Kidney (tissue), 14 donors: ENCODE data around the gene UROS. TPM values are rescaled to one million over a fixed set of nuclear protein-coding genes. Genes with fewer than 3 reads are reported as not detected.

Experiments used
- DNase-seq, 5 donors: peaks; one replicate each; pipeline ENCODE4 v3.0.0-alpha.2; 2013 to 2020
- FAIRE-seq: peaks from 2 replicates; lab custom pipeline; 2012; peaks lifted over from hg19 to GRCh38; lab: Jason Lieb, UNC
- H3K27ac ChIP-seq, 2 donors: one replicate each; pipeline ENCODE4 v1.7.0; 2013; ENCODE audit warnings: low read depth in 2 of 2, low read length in 2 of 2, inconsistent platforms in 1 of 2
- H3K27me3 ChIP-seq: one replicate; pipeline ENCODE4 v1.7.1; 2013; ENCODE audit warnings: low read length, inconsistent platforms; ENCODE audit not compliant: control insufficient read depth, insufficient read depth
- H3K36me3 ChIP-seq, 3 donors: one replicate each; pipeline versions ENCODE4 v1.7.0 to v1.7.1; 2013; ENCODE audit warnings: low read length in 3 of 3, control low read depth in 1 of 3, inconsistent platforms in 1 of 3; ENCODE audit not compliant: insufficient read depth in 3 of 3, control insufficient read depth in 2 of 3
- H3K4me1 ChIP-seq, 3 donors: one replicate each; pipeline versions ENCODE4 v1.7.0 to v1.7.1; 2013; ENCODE audit warnings: low read length in 3 of 3, inconsistent platforms in 1 of 3, low read depth in 1 of 3; ENCODE audit not compliant: control insufficient read depth in 2 of 3, insufficient read depth in 2 of 3
- H3K4me3 ChIP-seq, 3 donors: one replicate each; pipeline versions ENCODE4 v1.7.0 to v1.8.1; 2013; ENCODE audit warnings: low read length in 3 of 3, control low read depth in 1 of 3, inconsistent platforms in 1 of 3
- H3K9ac ChIP-seq, 3 donors: one replicate each; pipeline versions ENCODE4 v1.7.0 to v1.7.1; 2013; ENCODE audit warnings: low read length in 3 of 3, control low read depth in 1 of 3, inconsistent platforms in 1 of 3
- H3K9me3 ChIP-seq, 3 donors: one replicate each; pipeline versions ENCODE4 v1.7.0 to v1.7.1; 2013; ENCODE audit warnings: low read length in 3 of 3, control low read depth in 1 of 3, inconsistent platforms in 1 of 3; ENCODE audit not compliant: control insufficient read depth in 2 of 3, insufficient read depth in 1 of 3
- CTCF ChIP-seq: IDR thresholded peaks from 3 replicates; pipeline ENCODE4 v1.5.1; 2012; ENCODE audit warnings: mild to moderate bottlenecking, moderate library complexity, borderline replicate concordance; ENCODE audit not compliant: insufficient read depth; ENCODE audit errors: extremely low read depth
- intact Hi-C: fragments of 100-400 bp; cut with DNase I; formaldehyde crosslinking; loops from one replicate; pipeline ENCODE4 v1.11.1; 2022
- polyA plus RNA-seq: library from polyadenylated mRNA; stranded (reverse); fragments of 350-450 nt; fragmentation: Illumina TruSeq; extraction: RNeasy Lipid Tissue Mini Kit (QIAGEN cat#74804); gene quantifications from one replicate; pipeline ENCODE4 v1.2.3, GENCODE V29; 2014; ENCODE audit warnings: low read depth, low replicate concordance; ENCODE audit not compliant: insufficient read depth
- total RNA-seq: library from RNA; stranded (reverse); fragmentation: NEBNext Ultra II Directional; extraction: Animal tissue kit (Norgen Biotek cat#: 25700); gene quantifications from one replicate; pipeline ENCODE4 v1.2.1, GENCODE V29; 2021
- donor health status: control.
- donor health status: control.
- donor health status: control.
- donor health status: control.
- donor health status: control.
- donor health status: DM: yes; HTN: yes; CAD: no.
- donor health status: Normal renal cell carcinoma (clear cell type).

The UROS gene
- total and polyA plus RNA-seq, 2 donors from 2014 or later: 42.1 to 81.7 TPM

- H3K4me1 ChIP-seq: no peaks in the 10 kb centered on the region
- H3K27ac ChIP-seq: no peak overlapping the region
- no peaks in the 10 kb centered on the region for H3K27me3 ChIP-seq
- no peak overlapping the region for H3K4me3 ChIP-seq
- peaks cover 6 to 41% (median 36%) of the 10 kb centered on the region in 3 donors for H3K36me3 ChIP-seq
- intact Hi-C loops: no loop called here
- H3K9ac ChIP-seq: no peak overlapping the region
- FAIRE-seq: no peak
- no peaks in the 10 kb centered on the region for H3K9me3 ChIP-seq
- DNase-seq: no peak
- no peak for TF ChIP-seq CTCF
Measured at GRCh38 chr10:125838802-125839575, 15.9 kb upstream of the UROS start.

GRCh38 chr10:125836746-125837145 is 13.7 kb upstream of the UROS start:
- Histone ChIP-seq H3K4me1 (no peaks in the 10 kb centered on the region), H3K9me3 (no peaks in the 10 kb centered on the region), H3K27ac (no peak overlapping the region), H3K27me3 (no peaks in the 10 kb centered on the region), H3K4me3 (no peak overlapping the region), H3K36me3 (peaks cover 9 to 52% (median 42%) of the 10 kb centered on the region in 3 donors), H3K9ac (no peak overlapping the region)
- intact Hi-C loops: no loop called here
- TF ChIP-seq CTCF: no peak
- no peak for DNase-seq
- FAIRE-seq: no peak

GRCh38 chr10:125828311-125828710 is 5.3 kb upstream of the UROS start:
- TF ChIP-seq CTCF: no peak

More at GRCh38 chr10:125828311-125828710, 5.3 kb upstream of the UROS start:
- no peaks in the 10 kb centered on the region for H3K9me3 ChIP-seq
- intact Hi-C loops: no loop called here
- no peak overlapping the region for H3K27ac ChIP-seq
- no peak overlapping the region for H3K9ac ChIP-seq
- DNase-seq (no peak), FAIRE-seq (no peak)
- peaks cover 10 to 38% (median 34%) of the 10 kb centered on the region in 3 donors for H3K36me3 ChIP-seq
- H3K4me3 ChIP-seq: no peak overlapping the region
- peaks cover 0 to 10% (median 9%) of the 10 kb centered on the region in 3 donors for H3K4me1 ChIP-seq
- H3K27me3 ChIP-seq: no peaks in the 10 kb centered on the region
